NCI-H128 (cell line): Measurements from ENCODE around the gene ASCC3.
A peak's percentile ranks its signal among the peaks of the same experiment; 100 is the strongest.

Source experiments
- DNase-seq: peaks from one replicate; lab custom pipeline; 2025; ENCODE audit not compliant: unreplicated experiment; lab: John Stamatoyannopoulos, UW

The ASCC3 gene

GRCh38 chr6:100469101-100469859, 411.8 kb downstream of the ASCC3 start:
- no peak for DNase-seq

- DNase-seq: no peak
These were observed 413.0 kb downstream of the ASCC3 start for GRCh38 chr6:100468016-100468622.

- DNase-seq: no peak
These were observed 413.8 kb downstream of the ASCC3 start for GRCh38 chr6:100467129-100468015.

GRCh38 chr6:100466410-100467128, 414.6 kb downstream of the ASCC3 start:
- DNase-seq: no peak

GRCh38 chr6:100465701-100466409, 415.3 kb downstream of the ASCC3 start:
- DNase-seq: no peak

GRCh38 chr6:100464903-100465700, 416.0 kb downstream of the ASCC3 start, which contains the start of gene SIM1:
Gene SIM1, minus strand, starts transcription at chr6:100464921. Its CDS starts 1,453 bp downstream, at chr6:100463468.
- DNase-seq: peak; percentile 56

GRCh38 chr6:100464162-100464851, 416.8 kb downstream of the ASCC3 start:
- DNase-seq: no peak

- DNase-seq: no peak
These were observed 417.4 kb downstream of the ASCC3 start for GRCh38 chr6:100463630-100464161.

GRCh38 chr6:100462706-100463629, 418.2 kb downstream of the ASCC3 start:
- DNase-seq: no peak

GRCh38 chr6:100461917-100462705, 419.0 kb downstream of the ASCC3 start:
- no peak for DNase-seq

- no peak for DNase-seq
These were observed 419.7 kb downstream of the ASCC3 start for GRCh38 chr6:100461278-100461916.

- no peak for DNase-seq
These were observed 420.4 kb downstream of the ASCC3 start for GRCh38 chr6:100460650-100461204.

- DNase-seq: no peak
These were observed 421.4 kb downstream of the ASCC3 start for GRCh38 chr6:100459592-100460184.

GRCh38 chr6:100458841-100459591, 422.1 kb downstream of the ASCC3 start:
- no peak for DNase-seq
